IPS-18c (cell line): ENCODE data around the gene KRIT1.
"Not testable (repeated sequence)": the region's sequence is repeated elsewhere in the genome, so short reads cannot be mapped to it uniquely, and the experiment has no call there.

Experiments used
- H3K4me3 ChIP-seq: 2 replicates; pipeline ENCODE4 v1.7.0; 2013; ENCODE audit warnings: low read depth, mild to moderate bottlenecking, low read length, moderate library complexity; ENCODE audit not compliant: insufficient read depth
- H3K9me3 ChIP-seq: one replicate; pipeline ENCODE4 v1.6.1; 2013; ENCODE audit warnings: mild to moderate bottlenecking, low read length, moderate library complexity; ENCODE audit not compliant: control insufficient read depth, insufficient read depth

KRIT1 gene

DNA sequence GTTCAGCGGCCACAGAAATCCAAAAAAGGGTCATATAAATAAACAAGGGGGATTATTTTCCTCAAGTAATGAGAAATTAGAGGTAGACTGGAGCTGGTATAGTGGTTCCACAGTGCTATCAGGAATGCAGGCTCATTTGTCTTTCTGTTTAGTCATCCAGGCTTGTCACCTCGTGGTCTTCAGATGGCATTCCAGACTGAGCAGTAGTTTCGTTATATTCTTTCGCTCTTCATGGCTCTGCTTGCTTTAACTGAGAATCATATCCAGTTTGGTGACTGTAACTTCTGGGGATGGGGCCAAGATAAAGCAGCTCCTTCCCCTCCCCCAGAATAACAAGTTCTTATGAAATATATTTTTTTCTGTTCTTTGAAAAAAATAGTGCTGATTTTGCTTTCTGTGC lies 9.6 kb upstream of the KRIT1 start:
- H3K4me3 ChIP-seq = no peak overlapping the region
- H3K9me3 ChIP-seq = no peaks in the 10 kb centered on the region

DNA sequence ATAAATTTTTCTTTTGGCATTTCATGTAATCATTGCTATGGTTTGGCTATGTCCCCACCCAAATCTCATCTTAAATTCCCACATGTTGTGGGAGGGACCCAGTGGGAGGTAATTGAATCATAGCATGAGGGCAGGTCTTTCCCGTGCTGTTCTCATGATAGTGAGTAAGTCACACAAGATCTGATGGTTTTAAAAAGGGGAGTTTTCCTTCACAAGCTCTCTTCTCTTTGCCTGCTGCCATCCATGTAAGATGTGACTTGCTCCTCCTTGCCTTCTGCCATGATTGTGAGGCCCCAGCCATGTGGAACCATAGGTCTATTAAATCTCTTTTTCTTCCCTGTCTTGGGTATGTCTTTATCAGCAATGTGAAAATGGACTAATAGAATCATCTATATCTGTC lies 9.1 kb upstream of the KRIT1 start:
- H3K4me3 ChIP-seq = not testable (repeated sequence)

DNA sequence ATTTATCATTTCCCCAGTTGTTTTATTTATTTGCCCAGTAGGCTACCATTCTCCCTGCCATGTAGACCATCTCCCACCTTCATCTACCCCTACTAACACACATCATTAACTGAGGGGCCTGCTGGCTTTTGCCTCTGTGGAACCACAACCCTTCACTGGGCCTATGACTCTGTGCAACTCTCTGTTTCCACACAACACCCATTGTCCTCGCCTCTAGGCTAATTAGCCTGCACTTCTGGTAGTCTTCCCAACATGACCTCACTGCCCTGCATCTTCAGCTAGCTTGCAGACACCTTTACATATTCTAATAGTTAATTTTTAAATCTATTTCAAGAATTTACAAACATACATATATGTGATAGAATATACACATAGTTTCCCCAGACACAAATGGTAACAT lies 7.5 kb upstream of the KRIT1 start:
- no peak overlapping the region for H3K4me3 ChIP-seq
- no peaks in the 10 kb centered on the region for H3K9me3 ChIP-seq

More for the DNA sequence above, 9.1 kb upstream of the KRIT1 start:
- not testable (repeated sequence) for H3K9me3 ChIP-seq

DNA sequence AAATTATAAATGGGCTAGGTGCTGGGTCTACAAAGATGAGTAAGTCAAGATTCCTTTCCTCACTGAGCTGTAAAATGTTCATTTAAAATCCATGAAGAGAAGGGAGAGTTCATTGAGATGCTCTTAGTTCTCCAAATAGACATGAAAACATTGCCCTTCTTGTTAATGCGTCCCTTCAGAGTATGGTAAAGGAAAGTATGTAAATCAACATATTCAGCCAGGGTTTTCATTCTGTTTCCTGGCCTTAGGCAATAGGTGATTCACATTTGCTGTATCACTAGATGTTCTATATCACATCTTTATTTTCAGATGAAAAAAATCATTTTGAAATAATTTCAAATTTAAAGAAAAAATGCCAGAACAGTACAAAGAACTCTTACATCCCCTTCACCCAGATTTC lies 5.5 kb upstream of the KRIT1 start:
- Histone ChIP-seq H3K9me3 (no peaks in the 10 kb centered on the region), H3K4me3 (no peak overlapping the region)

DNA sequence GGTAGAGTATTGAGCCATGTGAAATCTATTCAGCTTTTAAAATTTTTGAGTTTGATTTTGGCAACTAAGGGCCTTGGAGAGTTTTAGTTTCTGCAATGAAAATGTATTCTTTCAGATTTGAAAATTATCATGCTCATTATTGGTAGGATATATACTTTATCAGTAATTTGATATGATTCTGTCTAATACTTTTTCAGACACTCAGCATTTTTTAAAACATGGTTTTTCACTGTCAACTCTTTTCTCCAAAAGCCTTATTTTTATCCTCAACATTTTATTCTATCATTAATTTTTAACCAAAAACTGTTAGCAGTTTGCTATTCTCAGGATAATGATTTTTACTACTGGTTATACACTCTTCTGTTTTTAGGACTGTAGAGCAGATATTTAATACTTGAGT lies 4.9 kb upstream of the KRIT1 start:
- H3K9me3 ChIP-seq = peaks cover 2% of the 10 kb centered on the region
- H3K4me3 ChIP-seq = no peak overlapping the region

DNA sequence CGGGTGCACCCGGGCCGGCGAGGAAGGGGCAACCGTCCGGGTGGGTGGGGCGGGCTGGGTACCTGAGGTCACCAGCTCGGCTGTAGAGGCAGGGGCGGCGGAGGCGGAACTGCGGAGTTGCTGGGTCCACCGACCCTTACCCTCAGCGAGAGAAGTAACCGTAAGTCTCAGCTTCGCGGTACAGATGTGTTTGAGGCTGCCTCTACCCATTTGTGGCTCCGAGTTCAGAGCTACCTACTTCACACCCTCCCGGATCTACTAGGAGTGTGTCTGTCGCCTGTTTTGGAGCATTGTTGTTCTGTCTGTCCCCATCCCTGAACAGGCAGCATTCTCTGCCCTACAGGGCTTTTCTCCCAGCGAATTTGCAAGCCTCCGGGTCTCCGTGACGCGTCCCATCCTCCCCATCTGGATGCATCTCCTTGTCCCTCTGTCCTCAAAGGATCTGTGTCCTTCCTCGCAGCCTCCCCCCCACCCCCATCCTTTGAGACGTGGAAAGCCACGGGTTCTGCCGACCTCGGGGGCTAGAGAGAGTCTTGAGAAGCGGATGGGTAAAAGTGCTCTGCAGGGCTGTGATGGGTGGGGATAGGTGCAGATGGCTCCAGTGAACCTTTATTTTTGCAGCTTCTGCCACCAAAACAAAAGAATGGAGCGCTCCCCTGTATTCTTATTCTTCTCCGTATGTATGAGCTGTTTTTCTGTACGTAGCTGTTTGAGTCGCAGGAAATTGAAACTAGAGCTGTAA lies 817 bp upstream of the KRIT1 start:
- peak overlapping the region; percentile 82 for H3K4me3 ChIP-seq
- peaks cover 3% of the 10 kb centered on the region for H3K9me3 ChIP-seq

DNA sequence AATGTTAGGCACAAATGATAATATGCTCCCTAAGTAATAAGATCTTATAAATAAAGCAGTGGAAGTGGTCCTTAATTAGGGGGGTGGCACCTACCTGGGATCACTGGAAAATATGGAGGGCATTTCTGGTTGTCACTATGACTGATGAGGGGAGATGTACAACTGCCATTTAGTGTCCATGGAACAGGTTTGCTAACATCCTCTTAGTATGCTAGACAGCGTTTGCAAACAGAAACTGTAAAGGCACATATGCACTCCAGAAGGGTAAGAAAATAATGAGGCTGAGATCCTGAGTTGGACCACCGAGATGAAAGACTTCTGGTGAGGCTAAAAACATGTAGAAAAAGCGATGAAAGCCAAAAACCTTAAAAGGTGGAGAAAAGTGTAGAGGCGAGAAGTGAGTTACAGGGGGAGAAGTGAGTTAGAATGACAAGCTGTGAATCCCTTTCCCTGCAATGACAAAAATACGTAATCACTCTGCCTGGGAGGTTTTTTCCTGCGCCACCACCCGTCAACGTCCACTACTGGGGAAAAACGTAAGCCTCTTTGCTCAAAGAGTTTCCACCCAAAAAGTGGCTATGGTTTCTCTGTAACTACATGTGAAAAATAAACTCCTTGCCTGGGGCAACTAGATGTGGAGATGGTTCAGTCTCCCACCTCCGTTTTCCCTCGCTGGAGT lies 767 bp downstream of the KRIT1 start:
- Histone ChIP-seq H3K4me3 (peak overlapping the region; percentile 82), H3K9me3 (peaks cover 3% of the 10 kb centered on the region)

DNA sequence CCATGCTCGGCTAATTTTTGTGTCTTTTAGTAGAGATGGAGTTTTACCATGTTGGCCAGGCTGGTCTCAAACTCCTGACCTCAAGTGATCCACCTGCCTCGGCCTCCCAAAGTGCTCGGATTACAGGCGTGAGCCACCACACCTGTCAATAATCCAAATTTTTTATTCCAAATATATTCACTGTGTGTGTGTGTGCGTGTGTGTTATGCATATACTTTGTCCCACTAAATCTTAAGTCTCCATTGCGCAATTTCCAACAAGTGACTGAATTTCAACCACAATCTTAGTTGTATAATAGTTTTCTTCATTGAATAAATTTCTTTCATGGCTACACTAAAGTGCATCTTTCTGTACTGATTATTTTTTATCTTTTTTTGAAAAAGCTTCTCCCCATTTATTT lies 2.7 kb downstream of the KRIT1 start:
- H3K9me3 ChIP-seq = peaks cover 3% of the 10 kb centered on the region
- H3K4me3 ChIP-seq = no peak overlapping the region

DNA sequence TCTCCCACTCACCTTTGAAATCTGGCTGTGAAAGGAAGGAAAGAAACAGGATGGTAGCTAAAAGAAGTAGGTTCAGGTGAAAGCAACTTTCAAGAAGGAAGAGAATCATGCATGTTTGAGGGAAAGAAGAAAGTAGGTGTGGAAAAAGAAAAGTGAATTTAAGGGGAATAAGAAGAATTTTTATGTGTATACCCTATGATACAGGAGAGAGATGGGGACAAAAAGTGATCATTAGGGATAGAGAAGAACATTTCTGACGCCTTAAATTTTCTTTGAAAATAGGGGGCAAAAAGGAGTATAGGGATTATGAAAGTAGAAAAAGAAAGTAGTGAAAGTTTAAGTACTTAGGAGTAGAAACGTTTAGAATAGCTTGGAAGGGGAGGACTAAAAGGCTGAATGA lies 15.2 kb downstream of the KRIT1 start:
- no peaks in the 10 kb centered on the region for H3K9me3 ChIP-seq
- no peak overlapping the region for H3K4me3 ChIP-seq

DNA sequence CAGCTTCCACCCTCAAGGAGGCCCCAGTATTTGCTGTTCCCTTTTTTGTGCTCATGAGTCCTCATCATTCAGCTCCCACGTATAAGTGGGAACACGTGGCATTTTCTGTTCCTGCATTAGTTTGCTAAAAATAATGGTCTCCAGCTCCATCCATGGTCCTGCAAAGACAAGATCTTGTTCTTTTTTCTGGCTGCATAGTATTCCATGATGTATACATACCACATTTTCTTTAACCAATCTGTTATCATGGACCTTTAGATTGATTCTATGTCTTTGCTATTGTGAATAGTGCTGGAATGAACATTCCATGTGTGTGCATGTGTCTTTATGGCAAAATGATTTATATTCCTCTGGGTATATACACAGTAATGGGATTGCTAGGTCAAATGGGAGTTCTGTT lies 17.0 kb downstream of the KRIT1 start:
- Histone ChIP-seq H3K4me3 (no peak overlapping the region), H3K9me3 (no peaks in the 10 kb centered on the region)

DNA sequence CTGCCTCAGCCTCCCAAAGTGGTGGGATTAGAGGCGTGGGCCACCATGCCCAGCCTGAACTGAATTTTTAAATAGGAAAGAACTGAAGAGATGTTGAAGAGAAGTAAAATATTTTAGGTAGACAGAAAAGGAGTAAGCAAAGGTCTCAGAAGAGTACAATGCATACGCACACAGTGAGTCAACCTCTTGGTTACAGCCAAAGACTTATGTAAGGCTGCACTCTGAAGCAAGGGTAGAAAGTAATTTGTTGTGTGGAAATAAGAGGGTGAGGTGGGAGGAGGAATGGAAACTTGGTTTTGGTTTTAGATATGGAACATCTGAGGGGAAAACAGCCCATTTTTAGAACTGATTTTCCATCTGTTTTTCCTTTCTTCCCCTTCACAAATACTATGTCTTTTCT lies 17.6 kb downstream of the KRIT1 start:
- Histone ChIP-seq H3K9me3 (no peaks in the 10 kb centered on the region), H3K4me3 (no peak overlapping the region)

DNA sequence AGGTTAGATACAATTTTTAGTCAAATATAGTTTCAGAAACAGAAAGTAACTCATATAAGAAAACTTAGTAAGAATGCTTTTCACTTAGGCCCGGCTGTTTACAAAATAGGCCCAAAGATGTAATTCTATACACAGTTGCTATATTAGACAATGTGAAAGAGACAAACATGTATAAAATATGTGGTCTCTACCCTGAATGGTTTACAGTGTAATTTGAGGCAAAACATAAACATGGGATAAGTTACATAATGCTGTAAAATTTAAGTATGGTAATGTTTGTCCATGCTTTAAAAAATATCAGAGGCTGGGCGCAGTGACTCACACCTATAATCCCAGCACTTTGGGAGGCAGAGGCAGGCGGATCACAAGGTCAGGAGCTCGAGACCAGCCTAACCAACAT lies 18.7 kb downstream of the KRIT1 start:
- H3K9me3 ChIP-seq = no peaks in the 10 kb centered on the region

DNA sequence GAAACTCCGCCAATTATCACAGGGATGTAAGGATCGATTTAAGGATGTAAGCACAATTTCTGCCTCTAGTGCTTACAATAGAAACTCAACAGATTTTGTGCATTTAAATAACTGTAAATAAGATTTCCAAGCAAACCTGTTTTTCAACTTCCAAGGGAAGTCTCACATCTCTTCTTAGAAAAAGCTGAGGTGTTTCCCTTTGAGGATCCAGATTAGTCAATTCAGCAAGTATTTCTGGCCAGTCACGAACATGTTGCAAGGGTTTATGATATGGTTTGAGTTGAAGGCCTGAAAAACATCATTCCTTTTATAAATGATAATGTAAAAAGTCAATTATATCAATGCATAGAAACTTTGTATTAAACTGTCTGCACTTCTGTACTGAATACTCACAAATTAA lies 23.9 kb downstream of the KRIT1 start:
- Histone ChIP-seq H3K4me3 (no peak overlapping the region), H3K9me3 (no peaks in the 10 kb centered on the region)

More for the DNA sequence above, 18.7 kb downstream of the KRIT1 start:
- H3K4me3 ChIP-seq = no peak overlapping the region

DNA sequence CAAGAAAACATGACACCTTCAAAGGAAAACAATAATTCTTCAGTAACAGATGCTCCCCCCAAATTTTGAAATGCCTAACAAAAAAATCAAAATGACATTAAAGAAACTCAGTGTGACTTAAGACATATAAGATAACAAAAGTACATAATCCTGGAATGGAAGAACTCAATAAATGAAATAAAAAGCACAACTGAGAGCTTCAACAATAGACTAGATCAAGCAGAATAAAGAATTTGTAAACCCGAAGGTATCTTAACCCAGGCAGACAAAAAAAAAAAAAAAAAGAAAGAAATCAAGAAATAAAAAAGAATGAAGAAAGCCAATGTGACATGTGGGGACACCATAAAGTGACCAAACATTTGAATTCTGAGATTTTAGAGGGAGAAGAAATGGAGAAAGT lies 39.0 kb downstream of the KRIT1 start:
- Histone ChIP-seq H3K4me3 (no peak overlapping the region), H3K9me3 (no peaks in the 10 kb centered on the region)

DNA sequence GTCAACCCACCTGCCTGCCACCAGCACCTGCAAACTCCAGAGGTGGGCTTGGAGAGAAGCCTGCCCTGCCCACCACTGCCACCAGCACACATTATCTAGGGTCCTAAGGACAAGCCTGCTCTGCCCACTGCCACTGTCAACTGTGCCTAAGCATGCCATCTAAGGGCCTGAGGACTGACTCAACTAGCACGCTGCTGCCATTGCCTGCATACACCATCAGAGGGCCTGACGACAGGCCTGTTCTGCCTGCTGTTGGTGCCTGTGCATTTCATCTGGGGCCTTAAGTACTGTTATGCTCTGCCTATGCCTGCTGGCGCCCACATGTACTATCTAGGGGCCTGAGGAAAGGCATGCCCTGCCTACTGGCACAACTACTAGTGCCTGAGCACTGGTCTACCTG lies 39.7 kb downstream of the KRIT1 start:
- Histone ChIP-seq H3K9me3 (no peaks in the 10 kb centered on the region), H3K4me3 (no peak overlapping the region)

DNA sequence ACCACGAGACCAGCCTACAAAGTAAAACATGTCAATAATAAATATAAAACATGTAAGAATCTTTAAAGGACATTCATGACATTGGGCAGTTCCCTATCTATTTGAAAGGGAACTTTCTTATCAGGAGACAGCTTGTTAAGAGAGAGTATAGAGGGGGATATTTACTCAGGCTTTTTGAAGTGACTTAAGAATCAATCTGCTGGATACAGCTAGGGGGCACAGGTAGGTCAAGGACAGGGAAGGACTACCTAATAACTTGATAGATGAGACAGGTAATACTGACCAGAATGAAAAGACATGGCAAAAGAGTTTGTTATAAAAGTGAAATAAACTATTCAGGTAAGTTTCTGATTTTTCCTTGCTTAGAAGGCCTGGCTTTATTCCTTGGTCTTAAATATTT lies 44.9 kb downstream of the KRIT1 start:
- H3K9me3 ChIP-seq = no peaks in the 10 kb centered on the region
- H3K4me3 ChIP-seq = no peak overlapping the region

DNA sequence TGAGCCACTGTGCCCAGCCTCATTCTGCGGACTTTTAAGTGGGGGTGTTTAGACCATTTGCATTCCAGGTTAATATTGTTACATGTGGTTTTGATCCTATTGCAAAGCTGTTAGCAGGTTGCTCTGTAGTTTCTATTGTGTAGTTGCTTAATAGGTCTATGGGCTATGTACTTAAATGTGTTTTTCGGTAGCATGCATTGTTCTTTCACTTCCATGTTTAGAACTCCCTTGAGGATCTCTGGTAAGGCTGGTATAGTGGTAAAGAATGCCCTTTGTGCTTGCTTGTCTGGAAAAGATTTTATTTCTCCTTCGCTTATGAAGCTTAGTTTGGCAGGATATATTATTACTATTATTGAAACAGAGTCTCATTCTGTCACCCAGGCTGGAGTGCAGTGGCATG lies 53.4 kb downstream of the KRIT1 start:
- Histone ChIP-seq H3K9me3 (peaks cover 7% of the 10 kb centered on the region), H3K4me3 (no peak overlapping the region)

DNA sequence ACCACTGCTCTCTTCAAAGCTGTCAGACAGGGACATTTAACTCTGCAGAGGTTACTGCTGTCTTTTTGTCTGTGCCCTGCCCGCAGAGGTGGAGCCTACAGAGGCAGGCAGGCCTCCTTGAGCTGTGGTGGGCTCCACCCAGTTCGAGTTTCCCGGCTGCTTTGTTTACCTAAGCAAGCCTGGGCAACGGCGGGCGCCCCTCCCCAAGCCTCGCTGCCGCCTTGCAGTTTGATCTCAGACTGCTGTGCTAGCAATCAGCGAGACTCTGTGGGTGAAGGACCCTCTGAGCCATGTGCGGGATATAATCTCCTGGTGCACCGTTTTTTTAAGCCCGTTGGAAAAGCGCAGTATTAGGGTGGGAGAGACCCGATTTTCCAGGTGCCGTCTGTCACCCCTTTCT lies 56.5 kb downstream of the KRIT1 start:
- not testable (repeated sequence) for H3K4me3 ChIP-seq, H3K9me3 ChIP-seq

DNA sequence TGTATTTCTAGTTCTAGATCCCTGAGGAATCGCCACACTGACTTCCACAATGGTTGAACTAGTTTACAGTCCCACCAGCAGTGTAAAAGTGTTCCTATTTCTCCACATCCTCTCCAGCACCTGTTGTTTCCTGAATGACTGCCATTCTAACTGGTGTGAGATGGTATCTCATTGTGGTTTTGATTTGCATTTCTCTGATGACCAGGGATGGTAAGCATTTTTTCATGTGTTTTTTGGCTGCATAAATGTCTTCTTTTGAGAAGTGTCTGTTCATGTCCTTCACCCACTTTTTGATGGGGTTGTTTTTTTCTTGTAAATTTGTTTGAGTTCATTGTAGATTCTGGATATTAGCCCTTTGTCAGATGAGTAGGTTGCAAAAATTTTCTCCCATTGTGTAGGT lies 61.4 kb downstream of the KRIT1 start:
- not testable (repeated sequence) for H3K9me3 ChIP-seq, H3K4me3 ChIP-seq
